Kidney capillary endothelial cell (primary cell): ENCODE results near the gene SLC6A4.

ENCODE experiments used
- DNase-seq: peaks from one replicate; pipeline ENCODE4 v3.0.0-alpha.2; 2018; ENCODE audit warnings: low spot score

The SLC6A4 gene

GRCh38 chr17:30235386-30236296 lies at the start of gene SLC6A4:
Gene SLC6A4, minus strand, starts transcription at chr17:30235697. Its CDS starts 13,739 bp downstream, at chr17:30221958.
- no peak for DNase-seq

GRCh38 chr17:30279156-30279555 lies 43.7 kb upstream of the SLC6A4 start:
- no peak for DNase-seq

GRCh38 chr17:30278032-30278431 lies 42.5 kb upstream of the SLC6A4 start:
- peak; percentile 16 for DNase-seq

- DNase-seq: no peak
Observed at GRCh38 chr17:30275911-30276310, 40.4 kb upstream of the SLC6A4 start.

- no peak for DNase-seq
Observed at GRCh38 chr17:30274887-30275286, 39.4 kb upstream of the SLC6A4 start.

- DNase-seq: no peak
Observed at GRCh38 chr17:30273373-30273772, 37.9 kb upstream of the SLC6A4 start.

GRCh38 chr17:30271102-30271501 lies 35.6 kb upstream of the SLC6A4 start:
- no peak for DNase-seq

- DNase-seq: no peak
Observed at GRCh38 chr17:30267625-30268024, 32.1 kb upstream of the SLC6A4 start.

GRCh38 chr17:30263552-30264333 lies 28.2 kb upstream of the SLC6A4 start:
- no peak for DNase-seq

- DNase-seq: no peak
Observed at GRCh38 chr17:30256756-30257506, 21.4 kb upstream of the SLC6A4 start.

GRCh38 chr17:30254150-30254549 lies 18.7 kb upstream of the SLC6A4 start:
- DNase-seq: no peak

GRCh38 chr17:30253312-30253711 lies 17.8 kb upstream of the SLC6A4 start:
- no peak for DNase-seq

- no peak for DNase-seq
Observed at GRCh38 chr17:30251931-30252330, 16.4 kb upstream of the SLC6A4 start.

GRCh38 chr17:30249460-30249859 lies 14.0 kb upstream of the SLC6A4 start:
- DNase-seq: no peak

- DNase-seq: no peak
Observed at GRCh38 chr17:30248786-30249185, 13.3 kb upstream of the SLC6A4 start.

- DNase-seq: no peak
Observed at GRCh38 chr17:30246460-30246859, 11.0 kb upstream of the SLC6A4 start.

- peak; percentile 44 for DNase-seq
Observed at GRCh38 chr17:30244853-30245385, 9.4 kb upstream of the SLC6A4 start.

GRCh38 chr17:30243568-30243967 lies 8.1 kb upstream of the SLC6A4 start:
- no peak for DNase-seq

- no peak for DNase-seq
Observed at GRCh38 chr17:30243002-30243401, 7.5 kb upstream of the SLC6A4 start.

- DNase-seq: no peak
Observed at GRCh38 chr17:30241051-30241450, 5.6 kb upstream of the SLC6A4 start.

GRCh38 chr17:30240177-30240576 lies 4.7 kb upstream of the SLC6A4 start:
- no peak for DNase-seq

- DNase-seq: no peak
Observed at GRCh38 chr17:30239089-30239462, 3.6 kb upstream of the SLC6A4 start.
